Measurements from ENCODE around the gene TUBGCP3. TPM values are rescaled to one million over a fixed set of nuclear protein-coding genes. Genes with fewer than 3 reads are reported as not detected.

The TUBGCP3 gene
- polyA plus RNA-seq, 1 experiment: 15.7 TPM

- POLR2A ChIA-PET: no interaction called here
- DNase-seq (ENCODE audit: low read depth): no peak
- peaks cover 3% of the 10 kb centered on the region for H3K27me3 ChIP-seq (ENCODE audit: control insufficient read depth, insufficient read depth, low read length)
- no peak overlapping the region for H3K4me3 ChIP-seq (ENCODE audit: low read depth, low read length)
- H3K36me3 ChIP-seq (ENCODE audit: control insufficient read depth, insufficient read depth, low read length): no peaks in the 10 kb centered on the region
- CTCF ChIA-PET: interaction anchor here (1.6 kb wide), 1 partner anchor 18 kb away, joined by 4 read pairs; no protein-coding TSS in a partner anchor
- no peak for TF ChIP-seq CTCF (IDR thresholded peaks at IDR 0.05; ENCODE audit: insufficient read depth, low read depth, low read length)
Observed at GRCh38 chr13:112626124-112626523, 38.2 kb upstream of the TUBGCP3 start.

- no peak for TF ChIP-seq CTCF (IDR thresholded peaks at IDR 0.05; ENCODE audit: insufficient read depth, low read depth, low read length)
- Histone ChIP-seq H3K27me3 (ENCODE audit: control insufficient read depth, insufficient read depth, low read length) (peaks cover 3% of the 10 kb centered on the region), H3K4me3 (ENCODE audit: low read depth, low read length) (no peak overlapping the region), H3K36me3 (ENCODE audit: control insufficient read depth, insufficient read depth, low read length) (no peaks in the 10 kb centered on the region)
- ChIA-PET POLR2A (no interaction called here), CTCF (interaction anchor here (1.6 kb wide), 1 partner anchor 17 kb away, joined by 4 read pairs; no protein-coding TSS in a partner anchor)
- DNase-seq (ENCODE audit: low read depth): no peak
Observed at GRCh38 chr13:112625698-112626097, 37.7 kb upstream of the TUBGCP3 start.

DNA sequence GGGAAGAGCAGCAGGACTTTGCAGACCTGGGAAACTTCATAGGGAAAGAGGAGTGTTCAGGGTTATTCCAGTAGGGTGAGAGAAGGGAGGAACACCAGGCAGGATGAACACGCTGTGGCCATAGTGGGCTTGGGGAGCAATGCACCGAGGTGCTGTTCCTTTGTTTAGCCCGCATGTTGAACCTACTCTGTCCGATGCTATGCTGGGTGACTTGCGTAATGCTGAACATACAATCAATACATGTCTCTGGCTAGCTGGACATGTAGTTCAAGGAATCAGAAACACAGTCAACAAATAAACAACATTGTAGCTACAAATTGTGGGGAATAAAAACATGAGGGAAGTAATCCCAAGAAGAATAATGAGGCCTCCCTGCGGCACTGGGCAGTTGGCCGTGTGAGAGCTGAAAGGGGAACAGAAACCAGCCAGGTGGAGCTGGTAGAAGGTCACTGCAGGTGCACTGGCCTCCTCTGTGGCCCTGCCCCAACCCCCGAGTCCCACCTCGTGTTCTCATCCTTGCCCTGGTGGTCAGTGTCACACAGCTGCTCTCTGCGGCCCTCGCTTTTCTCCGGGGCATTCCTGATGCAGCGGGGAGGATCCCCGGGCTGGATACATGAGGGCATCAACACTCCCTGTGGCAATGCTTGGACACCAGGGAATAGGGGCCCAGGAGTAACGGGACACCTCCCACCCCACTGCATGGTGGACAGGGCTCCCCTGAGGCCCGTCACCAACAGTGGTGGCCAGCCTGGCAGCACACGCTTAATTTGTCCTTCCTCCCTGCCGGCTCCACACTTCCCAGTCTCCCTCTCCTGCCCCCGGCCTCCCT, 36.9 kb upstream of the TUBGCP3 start:
- Histone ChIP-seq H3K4me3 (ENCODE audit: low read depth, low read length) (no peak overlapping the region), H3K27me3 (ENCODE audit: control insufficient read depth, insufficient read depth, low read length) (peaks cover 3% of the 10 kb centered on the region), H3K36me3 (ENCODE audit: control insufficient read depth, insufficient read depth, low read length) (no peaks in the 10 kb centered on the region)
- ChIA-PET CTCF (interaction anchor here (0.6 to 1.6 kb wide), 2 partner anchors 16 to 17 kb away, joined by 3 to 4 read pairs; no protein-coding TSS in a partner anchor), POLR2A (no interaction called here)
- TF ChIP-seq CTCF (IDR thresholded peaks at IDR 0.05; ENCODE audit: insufficient read depth, low read depth, low read length): no peak
- no peak for DNase-seq (ENCODE audit: low read depth)

DNA sequence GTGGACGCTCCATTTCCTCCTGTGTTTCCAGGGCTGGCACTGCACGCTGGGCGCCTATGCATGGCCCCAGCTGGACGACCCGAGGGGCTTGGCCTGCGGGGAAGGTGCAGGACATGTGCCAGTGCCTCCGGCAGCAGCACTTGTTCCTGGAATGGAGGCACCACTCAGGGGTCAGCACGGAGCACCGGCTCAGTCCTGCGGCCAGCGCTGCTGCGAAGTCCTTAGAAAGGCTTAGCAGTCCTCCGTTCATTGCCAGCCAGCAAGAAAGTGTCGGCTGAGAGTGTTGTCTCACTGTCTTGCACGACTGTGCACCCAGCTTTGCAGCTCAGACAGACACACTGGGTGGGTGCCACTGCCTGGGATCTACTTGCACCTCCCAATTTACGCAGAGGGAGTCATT, 36.1 kb upstream of the TUBGCP3 start:
- TF ChIP-seq CTCF (IDR thresholded peaks at IDR 0.05; ENCODE audit: insufficient read depth, low read depth, low read length): no peak
- no peaks in the 10 kb centered on the region for H3K36me3 ChIP-seq (ENCODE audit: control insufficient read depth, insufficient read depth, low read length)
- H3K27me3 ChIP-seq (ENCODE audit: control insufficient read depth, insufficient read depth, low read length): peaks cover 3% of the 10 kb centered on the region
- DNase-seq (ENCODE audit: low read depth): no peak
- ChIA-PET POLR2A (no interaction called here), CTCF (no interaction called here)
- no peak overlapping the region for H3K4me3 ChIP-seq (ENCODE audit: low read depth, low read length)

DNA sequence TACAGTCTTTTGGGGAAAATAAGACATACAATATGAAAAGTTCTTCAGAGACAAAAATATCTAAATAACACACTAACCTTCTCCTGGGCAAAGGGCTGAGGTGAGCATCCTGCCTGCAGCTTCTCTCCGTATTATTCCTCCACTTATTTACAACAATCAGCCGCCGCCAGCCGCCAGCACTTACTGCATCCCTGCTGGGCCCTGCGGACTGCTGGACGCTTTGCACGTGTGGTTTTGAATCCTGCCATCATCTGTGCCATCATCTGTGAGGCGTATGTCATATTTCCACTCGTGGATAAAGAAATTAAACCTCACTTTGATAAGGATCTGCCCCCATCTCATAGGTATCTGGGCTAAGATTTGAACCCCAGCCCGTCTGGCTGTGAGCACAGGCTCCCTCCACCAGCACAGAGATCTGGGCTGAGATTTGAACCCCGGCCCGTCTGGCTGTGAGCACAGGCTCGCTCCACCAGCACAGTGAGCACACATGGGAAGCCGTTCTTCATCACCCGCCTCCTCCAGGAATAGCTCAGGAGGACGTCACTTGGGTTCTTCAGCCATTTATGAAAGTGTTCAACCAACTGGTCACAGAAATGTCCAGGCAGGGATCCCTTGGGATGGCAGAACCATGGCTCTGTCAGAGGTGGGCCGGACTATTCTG, 35.2 kb upstream of the TUBGCP3 start:
- TF ChIP-seq CTCF (IDR thresholded peaks at IDR 0.05; ENCODE audit: insufficient read depth, low read depth, low read length): no peak
- CTCF ChIA-PET: interaction anchor here (0.6 to 1.3 kb wide), 2 partner anchors 17 to 256 kb away, joined by 3 read pairs; no protein-coding TSS in a partner anchor
- Histone ChIP-seq H3K27me3 (ENCODE audit: control insufficient read depth, insufficient read depth, low read length) (peaks cover 3% of the 10 kb centered on the region), H3K36me3 (ENCODE audit: control insufficient read depth, insufficient read depth, low read length) (no peaks in the 10 kb centered on the region), H3K4me3 (ENCODE audit: low read depth, low read length) (no peak overlapping the region)
- POLR2A ChIA-PET: no interaction called here
- DNase-seq (ENCODE audit: low read depth): no peak

Measured in BJ (cell line).